Measurements from ENCODE around the gene TMIE. TPM values are rescaled to one million over a fixed set of nuclear protein-coding genes. Genes with fewer than 3 reads are reported as not detected.

The TMIE gene
- total RNA-seq, 1 experiment from 2014 or later = 6.5 TPM

GRCh38 chr3:46719044-46719565, 17.9 kb downstream of the TMIE start:
- intact Hi-C loops (cut with micrococcal nuclease; ENCODE audit: unreplicated experiment) = no loop called here
- no peaks in the 10 kb centered on the region for H3K36me3 ChIP-seq (ENCODE audit: low read depth)
- TF ChIP-seq EZH2 (IDR thresholded peaks at IDR 0.05; ENCODE audit: low read depth) (no peak), CTCF (conservative IDR thresholded peaks at IDR 0.05) (no peak)
- no peak overlapping the region for H3K4me3 ChIP-seq
- ChIA-PET CTCF (no interaction called here), POLR2A (ENCODE audit: unreplicated experiment) (no interaction called here)
- no peaks in the 10 kb centered on the region for H3K4me1 ChIP-seq (replicated peaks; ENCODE audit: insufficient read depth)
- H2AFZ ChIP-seq = no peak overlapping the region
- H4K20me1 ChIP-seq (ENCODE audit: insufficient read depth) = no peaks in the 10 kb centered on the region
- no peaks in the 10 kb centered on the region for H3F3A ChIP-seq (ENCODE audit: insufficient read depth, low read depth)
- no peak overlapping the region for H3K4me2 ChIP-seq
- DNase-seq = no peak
- no TSS peak for BruUV-seq (replicated peaks)
- H3K79me2 ChIP-seq (ENCODE audit: low read depth) = no peaks in the 10 kb centered on the region
- no peaks in the 10 kb centered on the region for H3K9me3 ChIP-seq (ENCODE audit: insufficient read depth, low read depth)
- H3K27me3 ChIP-seq (ENCODE audit: insufficient read depth, low read depth) = no peaks in the 10 kb centered on the region
- H3K27ac ChIP-seq = no peak overlapping the region
- no peaks in the 10 kb centered on the region for H3K9me2 ChIP-seq (ENCODE audit: insufficient read depth)

DNA sequence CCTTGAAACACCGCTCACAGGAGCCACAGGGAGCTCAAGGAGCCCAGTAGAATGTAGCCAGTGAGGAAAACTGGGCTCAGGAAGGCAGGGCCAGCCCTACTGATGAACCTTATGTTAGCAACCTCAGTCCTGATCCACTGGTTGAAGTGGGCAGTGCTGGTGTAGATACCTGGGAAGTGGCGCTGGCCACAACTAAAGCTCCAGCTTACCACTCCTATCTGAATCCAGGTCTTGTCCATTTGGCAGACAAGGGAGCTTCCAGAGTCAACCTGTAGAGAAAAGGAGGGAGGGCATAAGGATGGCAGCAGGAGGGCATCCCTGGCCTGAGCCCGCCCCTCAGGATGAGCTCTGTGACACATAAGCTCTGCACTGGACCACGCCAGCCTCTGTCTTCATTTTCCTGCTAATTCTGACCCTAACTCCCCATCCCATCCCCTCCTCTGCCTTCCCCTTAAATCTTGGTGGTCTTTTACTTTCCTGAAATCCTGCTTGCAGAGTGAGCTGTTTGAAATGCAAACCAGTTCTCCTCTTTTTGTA, 18.6 kb downstream of the TMIE start:
- no peak for DNase-seq
- intact Hi-C loops (cut with micrococcal nuclease; ENCODE audit: unreplicated experiment) = no loop called here
- ChIA-PET CTCF (no interaction called here), POLR2A (ENCODE audit: unreplicated experiment) (no interaction called here)
- no peak overlapping the region for H3K4me2 ChIP-seq
- H3F3A ChIP-seq (ENCODE audit: insufficient read depth, low read depth) = no peaks in the 10 kb centered on the region
- H3K79me2 ChIP-seq (ENCODE audit: low read depth) = no peaks in the 10 kb centered on the region
- no peak overlapping the region for H2AFZ ChIP-seq
- TF ChIP-seq CTCF (conservative IDR thresholded peaks at IDR 0.05) = no peak
- no peak for TF ChIP-seq EZH2 (IDR thresholded peaks at IDR 0.05; ENCODE audit: low read depth)
- H4K20me1 ChIP-seq (ENCODE audit: insufficient read depth) = no peaks in the 10 kb centered on the region
- H3K9me3 ChIP-seq (ENCODE audit: insufficient read depth, low read depth) = no peaks in the 10 kb centered on the region
- H3K27me3 ChIP-seq (ENCODE audit: insufficient read depth, low read depth) = no peaks in the 10 kb centered on the region
- H3K27ac ChIP-seq = no peak overlapping the region
- no TSS peak for BruUV-seq (replicated peaks)
- H3K4me3 ChIP-seq = no peak overlapping the region
- H3K4me1 ChIP-seq (replicated peaks; ENCODE audit: insufficient read depth) = no peaks in the 10 kb centered on the region
- no peaks in the 10 kb centered on the region for H3K9me2 ChIP-seq (ENCODE audit: insufficient read depth)
- no peaks in the 10 kb centered on the region for H3K36me3 ChIP-seq (ENCODE audit: low read depth)

- H3K9me2 ChIP-seq (ENCODE audit: insufficient read depth) = no peaks in the 10 kb centered on the region
- H4K20me1 ChIP-seq (ENCODE audit: insufficient read depth) = no peaks in the 10 kb centered on the region
- no peaks in the 10 kb centered on the region for H3F3A ChIP-seq (ENCODE audit: insufficient read depth, low read depth)
- no peak overlapping the region for H3K4me2 ChIP-seq
- H3K27ac ChIP-seq = no peak overlapping the region
- no peaks in the 10 kb centered on the region for H3K27me3 ChIP-seq (ENCODE audit: insufficient read depth, low read depth)
- no peak overlapping the region for H2AFZ ChIP-seq
- TF ChIP-seq EZH2 (IDR thresholded peaks at IDR 0.05; ENCODE audit: low read depth) (no peak), CTCF (conservative IDR thresholded peaks at IDR 0.05) (no peak)
- no peaks in the 10 kb centered on the region for H3K36me3 ChIP-seq (ENCODE audit: low read depth)
- no peak overlapping the region for H3K4me3 ChIP-seq
- intact Hi-C loops (cut with micrococcal nuclease; ENCODE audit: unreplicated experiment) = no loop called here
- no peaks in the 10 kb centered on the region for H3K4me1 ChIP-seq (replicated peaks; ENCODE audit: insufficient read depth)
- no TSS peak for BruUV-seq (replicated peaks)
- H3K79me2 ChIP-seq (ENCODE audit: low read depth) = no peaks in the 10 kb centered on the region
- ChIA-PET POLR2A (ENCODE audit: unreplicated experiment) (no interaction called here), CTCF (interaction anchor here (0.5 to 0.8 kb wide), 2 partner anchors 16 to 599 kb away, joined by 3 read pairs; no protein-coding TSS in a partner anchor)
- DNase-seq = no peak
- H3K9me3 ChIP-seq (ENCODE audit: insufficient read depth, low read depth) = no peaks in the 10 kb centered on the region
Measured at GRCh38 chr3:46721009-46721408, 19.8 kb downstream of the TMIE start.

Data from PC-9 (cell line).